H1 (cell line): Measurements from ENCODE around the gene RFT1.

Experiments
- EZH2 ChIP-seq: fragments of 200-600 bp; sonication (generic); IDR thresholded peaks from 2 replicates; pipeline ENCODE4 v1.7.1; 2012; ENCODE audit warnings: low read depth, mild to moderate bottlenecking, moderate library complexity, low read length, inconsistent platforms; ENCODE audit not compliant: severe bottlenecking
- JUN ChIP-seq: IDR thresholded peaks from 2 replicates; pipeline ENCODE4 v1.6.1; 2011; ENCODE audit warnings: low read depth, mild to moderate bottlenecking, improper control_type of control experiment, low read length
- KDM5A ChIP-seq: fragments of 200-600 bp; IDR thresholded peaks from 2 replicates; pipeline ENCODE4 v1.7.1; 2012; ENCODE audit warnings: mild to moderate bottlenecking, low read length, inconsistent platforms, mixed read lengths
- TF ChIP-seq, protein P1 (sequence below), 3 experiments: IDR thresholded peaks; 1 replicate in 2 of 3; 2 replicates in 1 of 3; pipeline versions ENCODE4 v1.5.1 to v1.6.1; 2011; ENCODE audit warnings: low read length in 3 of 3, mild to moderate bottlenecking in 3 of 3, inconsistent platforms in 2 of 3, low read depth in 1 of 3, moderate library complexity in 1 of 3; ENCODE audit not compliant: insufficient read depth in 1 of 3; ENCODE audit errors: control extremely low read depth in 1 of 3

DNA sequence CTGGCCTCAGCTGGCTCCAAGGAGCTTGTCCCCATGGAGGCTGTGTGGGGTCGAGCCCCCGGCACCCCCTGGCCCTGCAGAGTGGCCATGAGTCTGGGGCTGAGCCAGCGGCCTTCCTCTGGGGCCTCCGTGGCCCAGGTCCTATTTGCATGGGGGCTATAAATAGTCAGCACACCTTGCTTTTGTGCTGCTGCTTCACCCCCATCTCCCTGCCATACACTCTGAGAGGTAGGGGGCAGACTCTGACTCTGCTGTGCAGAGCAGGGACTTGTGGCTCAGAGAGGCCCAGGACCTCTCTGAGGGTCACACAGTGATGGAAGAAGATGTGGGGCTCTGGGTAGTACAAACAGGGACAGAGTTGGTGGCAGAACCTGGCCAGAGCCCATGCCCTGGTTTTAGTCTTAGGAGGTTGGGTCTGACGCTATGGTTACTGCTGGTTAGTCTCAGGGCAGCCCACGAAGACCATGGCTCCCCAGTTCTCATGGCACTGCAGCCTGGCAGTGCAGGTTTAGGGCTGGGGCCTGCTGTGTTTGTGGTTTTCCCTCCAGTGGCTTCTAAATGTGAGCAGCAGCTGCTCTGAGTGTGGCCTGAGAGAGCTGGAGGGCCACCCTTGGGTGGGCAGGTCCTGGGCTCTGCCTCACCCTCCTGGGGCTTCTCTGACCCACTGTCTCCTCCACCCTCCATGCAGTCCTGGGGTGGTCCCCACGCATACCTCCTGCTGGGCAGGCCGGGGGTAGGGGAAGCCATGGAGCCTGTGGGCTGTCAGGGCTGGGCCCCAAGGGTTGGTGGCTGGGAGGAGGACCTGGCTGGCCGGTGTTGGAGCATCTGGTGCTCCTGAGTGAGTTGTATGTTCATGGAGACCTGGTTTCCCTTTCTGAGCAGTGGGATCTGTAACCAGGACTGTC lies 44.4 kb upstream of the RFT1 start:
- TF ChIP-seq EZH2, result no peak
- TF ChIP-seq, protein P1, sequence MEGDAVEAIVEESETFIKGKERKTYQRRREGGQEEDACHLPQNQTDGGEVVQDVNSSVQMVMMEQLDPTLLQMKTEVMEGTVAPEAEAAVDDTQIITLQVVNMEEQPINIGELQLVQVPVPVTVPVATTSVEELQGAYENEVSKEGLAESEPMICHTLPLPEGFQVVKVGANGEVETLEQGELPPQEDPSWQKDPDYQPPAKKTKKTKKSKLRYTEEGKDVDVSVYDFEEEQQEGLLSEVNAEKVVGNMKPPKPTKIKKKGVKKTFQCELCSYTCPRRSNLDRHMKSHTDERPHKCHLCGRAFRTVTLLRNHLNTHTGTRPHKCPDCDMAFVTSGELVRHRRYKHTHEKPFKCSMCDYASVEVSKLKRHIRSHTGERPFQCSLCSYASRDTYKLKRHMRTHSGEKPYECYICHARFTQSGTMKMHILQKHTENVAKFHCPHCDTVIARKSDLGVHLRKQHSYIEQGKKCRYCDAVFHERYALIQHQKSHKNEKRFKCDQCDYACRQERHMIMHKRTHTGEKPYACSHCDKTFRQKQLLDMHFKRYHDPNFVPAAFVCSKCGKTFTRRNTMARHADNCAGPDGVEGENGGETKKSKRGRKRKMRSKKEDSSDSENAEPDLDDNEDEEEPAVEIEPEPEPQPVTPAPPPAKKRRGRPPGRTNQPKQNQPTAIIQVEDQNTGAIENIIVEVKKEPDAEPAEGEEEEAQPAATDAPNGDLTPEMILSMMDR (IDR thresholded peaks at IDR 0.05; ENCODE audit: control extremely low read depth in 1 of 3, insufficient read depth in 1 of 3, low read depth in 1 of 3, low read length in 3 of 3), result no peak
- TF ChIP-seq JUN, result no peak
- no peak for TF ChIP-seq KDM5A
